AG04449 (cell line): ENCODE results near the gene FZR1.

Source experiments
- CTCF ChIA-PET: fragments of 350-600 bp; formaldehyde crosslinking; extraction: SDS; loops from one replicate; lab custom pipeline; 2021; ENCODE audit warnings: antibody characterized with exemption; lab: Yijun Ruan, JAX
- POLR2A ChIA-PET: fragments of 400-600, 350-600 bp; formaldehyde crosslinking; extraction: SDS; loops from one replicate; lab custom pipeline; 2020; ENCODE audit warnings: antibody characterized with exemption, inconsistent platforms; lab: Yijun Ruan, JAX
- DNase-seq: peaks from one replicate; pipeline ENCODE4 v3.0.0-alpha.2; 2010; ENCODE audit warnings: low read depth, low spot score
- H3K4me3 ChIP-seq: 2 replicates; pipeline ENCODE4 v1.5.1; 2011; ENCODE audit warnings: low read depth, mild to moderate bottlenecking, control low read depth, low read length
- CTCF ChIP-seq: IDR thresholded peaks from one replicate; pipeline ENCODE4 v1.5.1; 2011; ENCODE audit warnings: mild to moderate bottlenecking, moderate library complexity, low read length, control low read depth, inconsistent platforms; ENCODE audit not compliant: insufficient read depth; ENCODE audit errors: missing control alignments

The FZR1 gene

GRCh38 chr19:3466635-3467034, 39.5 kb upstream of the FZR1 start:
- no peak overlapping the region for H3K4me3 ChIP-seq
- no peak for TF ChIP-seq CTCF
- POLR2A ChIA-PET = no interaction called here
- CTCF ChIA-PET = no interaction called here
- DNase-seq = no peak

- no peak for DNase-seq
- POLR2A ChIA-PET = no interaction called here
- CTCF ChIA-PET = interaction anchor here (4.3 kb wide), 1 partner anchor 17 kb away, joined by 42 read pairs; the partner anchor contains the start of gene SMIM44
- TF ChIP-seq CTCF = no peak
- no peak overlapping the region for H3K4me3 ChIP-seq
Measured at GRCh38 chr19:3467437-3468198, 38.5 kb upstream of the FZR1 start.

GRCh38 chr19:3468211-3468610, 37.9 kb upstream of the FZR1 start:
- no peak for TF ChIP-seq CTCF
- DNase-seq = no peak
- ChIA-PET CTCF (interaction anchor here (4.3 to 6.9 kb wide), 3 partner anchors 17 to 164 kb away, joined by 42 to 117 read pairs (median 89); partner anchors contain the start of gene SMIM44), POLR2A (no interaction called here)
- no peak overlapping the region for H3K4me3 ChIP-seq

GRCh38 chr19:3469638-3470499, 36.2 kb upstream of the FZR1 start:
- ChIA-PET POLR2A (no interaction called here), CTCF (interaction anchor here (0.9 to 6.9 kb wide), 16 partner anchors 9 to 166 kb away, joined by 3 to 117 read pairs (median 5); partner anchors contain the start of gene SMIM44)
- no peak for DNase-seq
- no peak overlapping the region for H3K4me3 ChIP-seq
- TF ChIP-seq CTCF = no peak

GRCh38 chr19:3470500-3471128, 35.5 kb upstream of the FZR1 start:
- CTCF ChIA-PET = interaction anchor here (0.7 to 6.9 kb wide), 16 partner anchors 9 to 167 kb away, joined by 3 to 117 read pairs (median 4); partner anchors contain the start of gene SMIM44
- DNase-seq = no peak
- no peak overlapping the region for H3K4me3 ChIP-seq
- TF ChIP-seq CTCF = no peak
- POLR2A ChIA-PET = interaction anchor here (0.7 kb wide), 1 partner anchor 9 kb away, joined by 4 read pairs; no protein-coding TSS in a partner anchor
